AG09309 (cell line): ENCODE data around the gene SMG9.

Experiments used
- DNase-seq: peaks from one replicate; pipeline ENCODE4 v3.0.0-alpha.2; 2010; ENCODE audit warnings: low read depth
- H3K4me3 ChIP-seq: 2 replicates; pipeline ENCODE4 v1.5.1; 2011; ENCODE audit warnings: mild to moderate bottlenecking, low read depth, low read length, moderate library complexity; ENCODE audit not compliant: control insufficient read depth
- CTCF ChIP-seq: IDR thresholded peaks from 2 replicates; pipeline ENCODE4 v1.5.1; 2011; ENCODE audit warnings: mild to moderate bottlenecking, low read depth, low read length, inconsistent platforms; ENCODE audit not compliant: insufficient read depth, control insufficient read depth; ENCODE audit errors: missing control alignments

SMG9 gene

GRCh38 chr19:43699506-43700394 lies 55.0 kb downstream of the SMG9 start:
- H3K4me3 ChIP-seq, result peak overlapping the region; percentile 17; the same call in 1 of the 2 replicates
- peak; percentile 17 for TF ChIP-seq CTCF
- DNase-seq, result no peak

- H3K4me3 ChIP-seq, result no peak overlapping the region
- no peak for DNase-seq
- no peak for TF ChIP-seq CTCF
Observed at GRCh38 chr19:43697295-43697694, 57.5 kb downstream of the SMG9 start.

- H3K4me3 ChIP-seq, result no peak overlapping the region
- DNase-seq, result no peak
- no peak for TF ChIP-seq CTCF
Observed at GRCh38 chr19:43695985-43696704, 58.6 kb downstream of the SMG9 start.

- TF ChIP-seq CTCF, result no peak
- no peak for DNase-seq
- no peak overlapping the region for H3K4me3 ChIP-seq
Observed at GRCh38 chr19:43694553-43694952, 60.2 kb downstream of the SMG9 start.

- no peak overlapping the region for H3K4me3 ChIP-seq
- no peak for DNase-seq
- TF ChIP-seq CTCF, result no peak
Observed at GRCh38 chr19:43692877-43693276, 61.9 kb downstream of the SMG9 start.

GRCh38 chr19:43692385-43692784 lies 62.4 kb downstream of the SMG9 start:
- no peak for TF ChIP-seq CTCF
- DNase-seq, result no peak

More at GRCh38 chr19:43692385-43692784, 62.4 kb downstream of the SMG9 start:
- no peak overlapping the region for H3K4me3 ChIP-seq
